T-helper 22 cell (primary cell): ENCODE data around the gene EFCC1.

Source experiments
- DNase-seq: peaks from one replicate; pipeline ENCODE4 v3.0.0-alpha.2; 2020; ENCODE audit warnings: low read depth

Gene EFCC1

GRCh38 chr3:129032716-129033115 lies 31.6 kb downstream of the EFCC1 start:
- no peak for DNase-seq

- no peak for DNase-seq
Measured at GRCh38 chr3:129033151-129033550, 32.0 kb downstream of the EFCC1 start.

GRCh38 chr3:129033633-129034321 lies 32.7 kb downstream of the EFCC1 start:
- DNase-seq = no peak

- no peak for DNase-seq
Measured at GRCh38 chr3:129034642-129035041, 33.5 kb downstream of the EFCC1 start.

- DNase-seq = no peak
Measured at GRCh38 chr3:129035360-129036221, 34.5 kb downstream of the EFCC1 start.

GRCh38 chr3:129036222-129037092 lies 35.4 kb downstream of the EFCC1 start:
- no peak for DNase-seq

- no peak for DNase-seq
Measured at GRCh38 chr3:129037093-129037419, 36.0 kb downstream of the EFCC1 start.

- DNase-seq = no peak
Measured at GRCh38 chr3:129038121-129038855, 37.2 kb downstream of the EFCC1 start.

- DNase-seq = no peak
Measured at GRCh38 chr3:129039271-129040038, 38.4 kb downstream of the EFCC1 start.

GRCh38 chr3:129040039-129040336 lies 38.9 kb downstream of the EFCC1 start:
- no peak for DNase-seq

GRCh38 chr3:129040579-129041300 lies 39.6 kb downstream of the EFCC1 start:
- DNase-seq = no peak

GRCh38 chr3:129045675-129046036 lies 44.6 kb downstream of the EFCC1 start:
- no peak for DNase-seq

GRCh38 chr3:129046037-129046731 lies 45.1 kb downstream of the EFCC1 start:
- DNase-seq = no peak

GRCh38 chr3:129046732-129047552 lies 45.8 kb downstream of the EFCC1 start:
- DNase-seq = no peak

- no peak for DNase-seq
Measured at GRCh38 chr3:129047553-129047839, 46.4 kb downstream of the EFCC1 start.

- no peak for DNase-seq
Measured at GRCh38 chr3:129050556-129051295, 49.6 kb downstream of the EFCC1 start.

- no peak for DNase-seq
Measured at GRCh38 chr3:129051871-129052340, 50.8 kb downstream of the EFCC1 start.

GRCh38 chr3:129052675-129053074 lies 51.6 kb downstream of the EFCC1 start:
- no peak for DNase-seq
